Activated CD4-positive, alpha-beta T cell treated with anti-CD3 and anti-CD28 coated beads, Interleukin-2, Interleukin-4, amounts not matched to agents 100 ng/mL and 50 ng/mL, durations not matched to agents 16 hours and 8 hours (primary cell): ENCODE data around the gene BTBD9.

Source experiments
- DNase-seq: peaks from one replicate; pipeline ENCODE4 v3.0.0-alpha.2; 2020; ENCODE audit warnings: low spot score

BTBD9 gene

GRCh38 chr6:38505826-38506225, 133.9 kb downstream of the BTBD9 start:
- no peak for DNase-seq

GRCh38 chr6:38504996-38505395, 134.7 kb downstream of the BTBD9 start:
- DNase-seq, result no peak

- DNase-seq, result no peak
Measured at GRCh38 chr6:38503960-38504682, 135.6 kb downstream of the BTBD9 start.

GRCh38 chr6:38503032-38503773, 136.5 kb downstream of the BTBD9 start:
- no peak for DNase-seq

- no peak for DNase-seq
Measured at GRCh38 chr6:38502423-38502822, 137.3 kb downstream of the BTBD9 start.

DNA sequence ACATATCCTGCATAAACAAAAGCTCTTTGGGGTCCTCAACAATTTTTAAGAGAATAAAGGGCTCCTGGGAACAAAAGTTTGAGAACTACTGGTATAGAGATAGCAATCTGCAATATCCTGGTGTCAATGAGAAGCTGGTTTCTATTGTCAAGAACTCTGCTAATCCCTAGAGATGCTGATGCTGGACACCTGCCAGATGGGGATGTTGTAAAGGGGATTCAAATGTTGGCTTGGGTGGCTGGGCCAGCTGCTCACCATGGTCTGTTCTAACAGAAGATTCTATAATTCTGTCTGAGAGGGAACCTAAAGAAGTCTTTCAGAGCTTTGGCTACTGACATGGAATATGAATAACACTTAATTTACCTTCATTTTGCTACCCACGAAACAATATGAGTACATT, 137.8 kb downstream of the BTBD9 start:
- DNase-seq, result no peak

DNA sequence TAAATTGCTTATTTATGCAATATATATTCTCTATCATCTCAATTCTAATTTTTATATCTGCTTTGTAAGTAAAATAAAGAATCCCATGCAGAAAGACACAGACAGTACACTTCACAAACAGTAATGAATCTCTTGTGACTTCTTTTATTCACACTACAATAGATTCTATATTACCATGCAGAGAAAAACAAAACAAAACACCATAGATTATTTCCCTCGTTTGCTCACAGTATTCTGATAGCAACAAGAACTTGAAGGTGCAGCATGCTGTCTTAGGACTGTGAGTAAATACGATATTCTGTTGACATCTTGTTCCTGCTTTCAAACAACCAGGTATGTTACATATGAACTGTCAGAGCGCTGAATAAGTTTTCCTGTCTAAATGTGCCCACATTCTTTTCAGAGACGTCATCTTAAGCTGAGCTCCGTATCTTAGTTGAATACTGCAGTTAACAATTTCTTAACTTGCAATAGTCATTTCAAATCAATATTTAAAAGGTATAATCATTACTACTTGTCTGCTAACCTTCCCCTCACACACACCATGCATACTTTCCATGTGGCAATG, 140.1 kb downstream of the BTBD9 start:
- no peak for DNase-seq

DNA sequence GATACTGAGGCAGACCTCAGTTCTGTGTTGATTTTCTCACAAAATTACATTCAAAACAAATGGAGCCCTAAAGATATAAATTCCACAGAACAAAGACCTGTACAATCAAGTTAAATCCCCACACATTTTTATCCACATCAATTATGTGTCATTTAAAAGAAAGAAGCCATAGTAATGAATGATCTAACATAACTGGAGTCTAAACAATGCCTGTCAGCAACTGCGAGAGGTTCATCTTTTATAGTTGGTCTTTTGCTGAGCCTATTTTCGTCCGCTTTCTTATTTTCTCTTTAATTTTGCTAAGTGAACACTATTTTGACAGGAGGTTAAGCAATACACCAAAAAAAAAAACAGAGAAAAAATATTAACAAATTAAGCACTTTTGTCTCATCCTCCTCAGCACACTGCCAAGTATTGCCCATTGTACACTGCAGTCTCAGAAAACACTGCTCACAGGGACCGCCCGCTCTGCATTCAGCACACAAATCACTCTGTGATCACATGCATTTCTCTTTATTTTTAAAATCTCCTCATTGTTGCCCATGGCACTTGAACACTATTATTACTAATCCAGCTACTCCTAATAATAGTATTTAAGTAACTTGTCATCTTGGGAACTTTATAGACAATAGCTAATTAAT, 140.8 kb downstream of the BTBD9 start:
- no peak for DNase-seq

- no peak for DNase-seq
Measured at GRCh38 chr6:38498085-38498484, 141.6 kb downstream of the BTBD9 start.

GRCh38 chr6:38497546-38497945, 142.2 kb downstream of the BTBD9 start:
- DNase-seq, result no peak

DNA sequence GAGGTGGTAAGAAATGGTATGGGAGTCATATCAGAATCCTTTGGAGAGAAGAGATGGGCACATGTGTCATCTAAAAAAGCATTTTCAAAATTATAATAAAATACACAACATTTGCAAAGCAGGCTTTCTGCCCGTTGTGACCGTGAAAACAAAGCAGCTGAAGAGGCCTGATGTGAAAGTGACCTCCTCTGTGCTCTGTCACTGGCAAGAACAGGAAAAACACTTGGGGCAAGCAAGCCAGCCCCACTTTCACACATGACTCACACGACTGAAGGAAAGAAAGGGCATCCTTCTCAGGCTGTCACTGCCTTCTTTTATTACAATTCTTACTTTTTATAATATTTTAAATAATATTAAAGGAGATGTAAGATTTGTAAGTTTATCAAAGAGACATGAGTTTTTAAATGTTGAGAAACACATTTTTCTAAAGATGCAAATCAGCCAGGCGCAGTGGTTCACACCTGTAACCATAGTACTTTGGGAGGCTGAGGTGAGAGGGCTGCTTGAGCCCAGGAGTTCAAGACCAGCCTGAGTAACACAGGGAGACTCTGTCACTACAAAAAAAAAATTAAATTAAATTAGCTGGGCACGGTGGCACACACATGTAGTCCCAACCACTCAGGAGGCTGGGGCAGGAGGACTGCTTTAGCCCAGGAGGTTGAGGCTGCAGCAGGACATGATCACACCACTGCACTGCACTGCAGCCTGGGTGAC, 143.7 kb downstream of the BTBD9 start:
- DNase-seq, result peak; percentile 27

DNA sequence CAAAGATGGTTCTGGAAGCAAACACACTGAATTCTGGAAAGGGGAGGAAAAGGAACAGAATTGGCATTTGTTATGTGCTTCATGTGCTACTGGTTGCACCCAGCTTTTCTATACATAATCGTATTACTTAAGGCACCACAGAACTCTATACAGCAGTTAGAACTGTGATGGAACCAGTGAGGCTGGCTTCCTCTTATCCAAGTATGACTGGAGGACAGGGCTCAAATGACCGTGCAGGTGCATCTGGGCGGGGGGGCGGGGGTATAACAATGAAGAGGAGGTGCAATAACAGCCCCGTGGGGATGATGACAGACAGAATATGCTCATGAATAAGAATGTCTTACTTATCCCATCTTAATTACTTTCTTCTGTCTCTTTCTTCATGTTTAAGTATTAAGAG, 144.2 kb downstream of the BTBD9 start:
- peak; percentile 7 for DNase-seq

GRCh38 chr6:38493931-38494547, 145.7 kb downstream of the BTBD9 start:
- DNase-seq, result peak; percentile 75

- no peak for DNase-seq
Measured at GRCh38 chr6:38492031-38492430, 147.7 kb downstream of the BTBD9 start.

DNA sequence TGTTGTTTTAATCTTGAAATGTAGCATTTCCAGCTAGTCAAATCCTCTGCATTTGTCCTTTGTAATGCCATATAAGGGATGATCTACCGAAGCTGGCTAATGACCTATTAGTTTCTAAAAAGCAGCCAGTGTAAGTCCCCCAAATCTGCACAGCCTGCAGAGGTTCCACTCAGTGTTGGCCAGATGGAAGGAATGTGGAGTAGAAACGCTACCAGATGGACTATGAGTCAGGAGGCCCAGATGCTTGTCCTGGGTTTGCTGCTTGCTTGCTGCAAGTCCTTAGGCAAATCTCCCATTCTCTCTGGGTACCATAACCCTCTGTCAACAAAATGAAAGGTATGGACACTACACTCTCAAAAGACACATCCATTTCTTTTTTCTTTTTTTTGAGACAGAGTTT, 149.8 kb downstream of the BTBD9 start:
- DNase-seq, result no peak

- DNase-seq, result no peak
Measured at GRCh38 chr6:38487423-38487822, 152.3 kb downstream of the BTBD9 start.

- no peak for DNase-seq
Measured at GRCh38 chr6:38485488-38485887, 154.2 kb downstream of the BTBD9 start.

- no peak for DNase-seq
Measured at GRCh38 chr6:38484656-38485055, 155.1 kb downstream of the BTBD9 start.

DNA sequence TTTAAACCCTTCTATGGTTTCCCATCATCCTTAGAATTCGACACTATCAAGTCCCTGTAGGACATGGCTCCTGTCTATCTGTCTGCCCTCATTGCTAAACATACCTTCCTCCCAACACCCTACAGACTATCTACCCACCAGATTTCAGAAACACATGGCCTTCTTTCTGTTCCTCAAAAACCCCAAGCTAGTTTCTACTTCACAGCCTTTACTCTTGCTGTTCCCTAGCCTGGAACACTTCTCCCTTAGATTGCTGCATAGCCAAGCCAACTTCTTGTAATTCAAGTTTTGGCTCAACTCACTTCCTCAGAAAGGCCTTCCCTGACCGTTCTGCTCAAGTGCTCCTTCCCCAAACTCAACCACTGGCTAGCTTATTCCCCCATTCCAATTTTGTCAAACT, 156.2 kb downstream of the BTBD9 start:
- no peak for DNase-seq

GRCh38 chr6:38482466-38482865, 157.3 kb downstream of the BTBD9 start:
- DNase-seq, result no peak

- no peak for DNase-seq
Measured at GRCh38 chr6:38481851-38482250, 157.9 kb downstream of the BTBD9 start.
